Keratinocyte (primary cell): ENCODE measurements around the gene CNPY1. TPM values are rescaled to one million over a fixed set of nuclear protein-coding genes. Genes with fewer than 3 reads are reported as not detected.
"Not testable (repeated sequence)": the region's sequence is repeated elsewhere in the genome, so short reads cannot be mapped to it uniquely, and the experiment has no call there.

Source experiments
- DNase-seq: peaks from one replicate; pipeline ENCODE4 v3.0.0-alpha.2; 2011; ENCODE audit warnings: low read depth, missing footprints, low spot score
- FAIRE-seq: peaks from 2 replicates; lab custom pipeline; 2011; peaks lifted over from hg19 to GRCh38; lab: Jason Lieb, UNC
- H2AFZ ChIP-seq: 2 replicates; pipeline ENCODE4 v1.6.0; 2012; ENCODE audit warnings: low read length, control low read depth, inconsistent platforms; ENCODE audit not compliant: control insufficient read depth
- H3K27ac ChIP-seq: 2 replicates; pipeline ENCODE4 v1.5.1; 2011; ENCODE audit warnings: low read length; ENCODE audit not compliant: control insufficient read depth, insufficient read depth
- H3K27me3 ChIP-seq: 3 replicates; pipeline ENCODE4 v1.6.0; 2011; ENCODE audit warnings: low read length; ENCODE audit not compliant: control insufficient read depth, insufficient read depth; ENCODE audit errors: extremely low read depth
- H3K36me3 ChIP-seq, 2 experiments: 2 replicates in 1 of 2; 3 replicates in 1 of 2; pipeline ENCODE4 v1.5.1; 2011; ENCODE audit warnings: low read length in 2 of 2, mild to moderate bottlenecking in 1 of 2; ENCODE audit not compliant: control insufficient read depth in 2 of 2, insufficient read depth in 2 of 2; ENCODE audit errors: extremely low read depth in 1 of 2
- H3K4me1 ChIP-seq: 3 replicates; pipeline ENCODE4 v1.5.1; 2011; ENCODE audit warnings: low read length; ENCODE audit not compliant: control insufficient read depth, insufficient read depth; ENCODE audit errors: extremely low read depth
- H3K4me2 ChIP-seq: 3 replicates; pipeline ENCODE4 v1.6.0; 2011; ENCODE audit warnings: low read depth, low read length; ENCODE audit not compliant: control insufficient read depth, insufficient read depth; ENCODE audit errors: extremely low read depth
- H3K4me3 ChIP-seq, 3 experiments: fragments of 200-600 bp in 1 of 3; sonication (generic) in 1 of 3; 2 replicates in 2 of 3; 3 replicates in 1 of 3; pipeline ENCODE4 v1.5.1; 2011 to 2016; ENCODE audit warnings: low read length in 3 of 3, mild to moderate bottlenecking in 3 of 3, control low read depth in 2 of 3, inconsistent platforms in 1 of 3, low read depth in 1 of 3, mixed read lengths in 1 of 3, mixed run types in 1 of 3, moderate library complexity in 1 of 3; ENCODE audit not compliant: control insufficient read depth in 2 of 3, insufficient read depth in 2 of 3; ENCODE audit errors: extremely low read depth in 1 of 3
- H3K79me2 ChIP-seq: 2 replicates; pipeline ENCODE4 v1.6.0; 2012; ENCODE audit warnings: low read length; ENCODE audit not compliant: control insufficient read depth, insufficient read depth
- H3K9ac ChIP-seq: 3 replicates; pipeline ENCODE4 v1.6.0; 2011; ENCODE audit warnings: low read length; ENCODE audit not compliant: control insufficient read depth, insufficient read depth; ENCODE audit errors: extremely low read depth
- H3K9me1 ChIP-seq: 3 replicates; pipeline ENCODE4 v1.6.0; 2011; ENCODE audit warnings: low read length; ENCODE audit not compliant: control insufficient read depth, insufficient read depth; ENCODE audit errors: extremely low read depth
- H3K9me3 ChIP-seq: 2 replicates; pipeline ENCODE4 v1.5.1; 2012; ENCODE audit warnings: low read depth, low read length; ENCODE audit not compliant: control insufficient read depth
- H4K20me1 ChIP-seq: 3 replicates; pipeline ENCODE4 v1.6.0; 2011; ENCODE audit warnings: low read length; ENCODE audit not compliant: control insufficient read depth, insufficient read depth; ENCODE audit errors: extremely low read depth
- EZH2 ChIP-seq: IDR thresholded peaks from one replicate; pipeline ENCODE4 v1.6.1; 2012; ENCODE audit warnings: inconsistent platforms, mild to moderate bottlenecking, low read length, moderate library complexity
- dilution Hi-C: fragments of 300-500 bp; cut with MboI; formaldehyde crosslinking; loops from one replicate; pipeline ENCODE4 v1.7.0; 2020; ENCODE audit warnings: low sequenced_read_pairs; ENCODE audit not compliant: extremely low pct_ligation_motif_present
- polyA plus RNA-seq, 5 experiments: library from polyadenylated mRNA; depleted of rRNA in 3 of 5; stranded (reverse) in 3 of 5; stranded (forward) in 1 of 5; unstranded in 1 of 5; fragments of >200 nt; gene quantifications; 1 replicate in 1 of 5; 2 replicates in 3 of 5; 3 replicates in 1 of 5; pipeline versions ENCODE4 v1.2.1 to v1.2.3, GENCODE V29; 2011 to 2012; ENCODE audit warnings: missing spikeins in 2 of 5, low read depth in 1 of 5, low replicate concordance in 1 of 5
- TF ChIP-seq, protein P1 (sequence below), 3 experiments: IDR thresholded peaks in 1 of 3; conservative IDR thresholded peaks in 1 of 3; optimal IDR thresholded peaks in 1 of 3; 2 replicates in 2 of 3; 3 replicates in 1 of 3; pipeline versions ENCODE3 to v1.5.1; 2011; ENCODE audit warnings: low read length in 3 of 3, mild to moderate bottlenecking in 3 of 3, moderate library complexity in 2 of 3, control low read depth in 1 of 3, inconsistent platforms in 1 of 3; ENCODE audit not compliant: insufficient read depth in 2 of 3; ENCODE audit errors: extremely low read depth in 1 of 3

The CNPY1 gene
- polyA plus RNA-seq, 1 donor (not counting 4 experiments of a cell fraction or from before 2014, with no cell fraction given): not detected

DNA sequence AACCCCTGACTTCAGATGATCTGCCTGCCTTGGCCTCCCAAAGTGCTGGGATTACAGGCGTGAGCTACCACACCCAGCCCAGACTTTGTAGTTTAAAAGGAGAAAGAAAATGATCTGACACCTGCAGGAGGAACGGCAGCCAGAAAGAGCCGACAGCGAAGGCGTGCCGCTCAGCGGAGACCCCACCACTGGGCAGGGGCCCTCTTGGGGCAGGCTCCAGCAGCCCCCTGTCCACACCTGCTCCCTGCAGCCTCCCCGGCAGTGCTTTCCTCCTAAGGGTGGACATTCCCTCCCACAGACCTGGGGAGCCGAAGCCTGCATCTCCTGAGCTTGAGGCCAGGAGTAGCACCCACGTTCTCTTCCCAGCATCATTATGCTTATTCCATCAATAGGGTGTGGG, 19.2 kb upstream of the CNPY1 start:
- H3K9me3 ChIP-seq: no peaks in the 10 kb centered on the region
- no peak for TF ChIP-seq EZH2
- TF ChIP-seq, protein P1, sequence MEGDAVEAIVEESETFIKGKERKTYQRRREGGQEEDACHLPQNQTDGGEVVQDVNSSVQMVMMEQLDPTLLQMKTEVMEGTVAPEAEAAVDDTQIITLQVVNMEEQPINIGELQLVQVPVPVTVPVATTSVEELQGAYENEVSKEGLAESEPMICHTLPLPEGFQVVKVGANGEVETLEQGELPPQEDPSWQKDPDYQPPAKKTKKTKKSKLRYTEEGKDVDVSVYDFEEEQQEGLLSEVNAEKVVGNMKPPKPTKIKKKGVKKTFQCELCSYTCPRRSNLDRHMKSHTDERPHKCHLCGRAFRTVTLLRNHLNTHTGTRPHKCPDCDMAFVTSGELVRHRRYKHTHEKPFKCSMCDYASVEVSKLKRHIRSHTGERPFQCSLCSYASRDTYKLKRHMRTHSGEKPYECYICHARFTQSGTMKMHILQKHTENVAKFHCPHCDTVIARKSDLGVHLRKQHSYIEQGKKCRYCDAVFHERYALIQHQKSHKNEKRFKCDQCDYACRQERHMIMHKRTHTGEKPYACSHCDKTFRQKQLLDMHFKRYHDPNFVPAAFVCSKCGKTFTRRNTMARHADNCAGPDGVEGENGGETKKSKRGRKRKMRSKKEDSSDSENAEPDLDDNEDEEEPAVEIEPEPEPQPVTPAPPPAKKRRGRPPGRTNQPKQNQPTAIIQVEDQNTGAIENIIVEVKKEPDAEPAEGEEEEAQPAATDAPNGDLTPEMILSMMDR (optimal IDR thresholded peaks at IDR 0.05 in 1 of 3, IDR thresholded peaks at IDR 0.05 in 1 of 3, conservative IDR thresholded peaks at IDR 0.05 in 1 of 3; ENCODE audit: extremely low read depth in 1 of 3, insufficient read depth in 2 of 3, low read length in 3 of 3): no peak
- H2AFZ ChIP-seq: no peak overlapping the region
- no peak overlapping the region for H3K4me2 ChIP-seq
- DNase-seq (no peak), FAIRE-seq (no peak)
- H3K4me1 ChIP-seq: no peaks in the 10 kb centered on the region
- no peak overlapping the region for H3K9ac ChIP-seq
- H3K36me3 ChIP-seq: no peaks in the 10 kb centered on the region
- peaks cover 10% of the 10 kb centered on the region for H3K27me3 ChIP-seq
- H3K4me3 ChIP-seq: no peak overlapping the region
- H3K9me1 ChIP-seq: no peaks in the 10 kb centered on the region
- H3K27ac ChIP-seq: no peak overlapping the region
- H4K20me1 ChIP-seq: no peaks in the 10 kb centered on the region
- no peaks in the 10 kb centered on the region for H3K79me2 ChIP-seq
- dilution Hi-C loops: no loop called here

DNA sequence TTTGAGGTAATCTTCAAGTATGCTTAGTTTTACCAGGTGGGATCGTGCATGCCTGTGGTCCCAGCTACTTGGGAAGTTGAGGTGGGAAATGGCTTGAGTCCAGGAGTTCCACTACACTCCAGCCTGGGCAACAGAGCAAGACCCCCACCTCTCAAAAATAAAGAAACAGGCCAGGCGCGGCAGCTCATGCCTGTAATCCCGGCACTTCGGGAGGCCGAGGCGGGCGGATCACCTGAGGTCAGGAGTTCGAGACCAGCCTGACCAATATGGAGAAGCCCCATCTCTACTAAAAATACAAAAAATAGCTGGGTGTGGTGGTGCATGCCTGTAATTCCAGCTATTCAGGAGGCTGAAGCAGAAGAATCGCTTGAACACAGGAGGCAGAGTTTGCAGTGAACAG, 16.6 kb upstream of the CNPY1 start:
- H3K9me3 ChIP-seq, H3K27ac ChIP-seq, H3K9me1 ChIP-seq, H3K27me3 ChIP-seq, dilution Hi-C loops, DNase-seq, H3K9ac ChIP-seq, H3K36me3 ChIP-seq, H4K20me1 ChIP-seq, FAIRE-seq, H3K4me3 ChIP-seq, H3K4me2 ChIP-seq, H3K4me1 ChIP-seq, H3K79me2 ChIP-seq, H2AFZ ChIP-seq: not testable (repeated sequence)

DNA sequence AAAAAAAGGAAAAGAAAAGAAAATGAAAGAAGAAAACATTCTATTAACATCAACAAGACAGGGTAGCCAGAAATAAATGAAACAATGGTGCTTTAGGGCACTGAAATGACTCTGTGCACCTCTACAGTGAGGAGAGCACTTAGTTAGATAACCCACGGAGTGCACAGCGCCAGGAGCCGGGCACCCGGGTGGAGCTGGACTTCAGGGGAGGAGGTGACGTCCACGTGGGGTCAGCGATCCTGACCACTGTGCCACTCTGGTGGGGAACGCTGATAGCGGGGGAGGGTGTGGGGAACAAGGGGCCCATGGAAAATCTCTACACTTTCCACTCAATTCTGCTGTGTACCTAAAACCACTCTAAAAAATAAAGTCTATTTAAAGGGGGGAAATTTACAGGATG, 15.7 kb upstream of the CNPY1 start:
- Histone ChIP-seq H3K9ac (no peak overlapping the region), H3K27ac (no peak overlapping the region), H3K4me1 (no peaks in the 10 kb centered on the region), H3K27me3 (peaks cover 8% of the 10 kb centered on the region), H3K9me1 (no peaks in the 10 kb centered on the region), H3K36me3 (no peaks in the 10 kb centered on the region), H3K4me3 (no peak overlapping the region), H2AFZ (no peak overlapping the region), H4K20me1 (no peaks in the 10 kb centered on the region), H3K4me2 (no peak overlapping the region), H3K9me3 (no peaks in the 10 kb centered on the region), H3K79me2 (no peaks in the 10 kb centered on the region)
- FAIRE-seq (no peak), DNase-seq (no peak)
- dilution Hi-C loops: no loop called here
- no peak for TF ChIP-seq EZH2
- TF ChIP-seq, protein P1 (optimal IDR thresholded peaks at IDR 0.05 in 1 of 3, IDR thresholded peaks at IDR 0.05 in 1 of 3, conservative IDR thresholded peaks at IDR 0.05 in 1 of 3; ENCODE audit: extremely low read depth in 1 of 3, insufficient read depth in 2 of 3, low read length in 3 of 3): no peak
